Fibroblast of skin of back (primary cell): ENCODE data around the gene PGS1.
"Not testable (repeated sequence)": the region's sequence is repeated elsewhere in the genome, so short reads cannot be mapped to it uniquely, and the experiment has no call there.

ENCODE experiments used
- DNase-seq: peaks from one replicate; pipeline ENCODE4 v3.0.0-alpha.2; 2013

Gene PGS1

GRCh38 chr17:78450696-78451345, 72.4 kb downstream of the PGS1 start:
- peak; percentile 19 for DNase-seq

- DNase-seq: no peak
Observed at GRCh38 chr17:78451753-78452152, 73.3 kb downstream of the PGS1 start.

- DNase-seq: no peak
Observed at GRCh38 chr17:78454346-78454745, 75.9 kb downstream of the PGS1 start.

- no peak for DNase-seq
Observed at GRCh38 chr17:78458091-78458490, 79.6 kb downstream of the PGS1 start.

GRCh38 chr17:78458736-78459335, 80.4 kb downstream of the PGS1 start:
- DNase-seq: no peak

- no peak for DNase-seq
Observed at GRCh38 chr17:78459696-78460095, 81.2 kb downstream of the PGS1 start.

- no peak for DNase-seq
Observed at GRCh38 chr17:78460176-78460675, 81.8 kb downstream of the PGS1 start.

- DNase-seq: no peak
Observed at GRCh38 chr17:78460951-78461798, 82.7 kb downstream of the PGS1 start.

GRCh38 chr17:78461799-78462053, 83.3 kb downstream of the PGS1 start:
- no peak for DNase-seq

- DNase-seq: no peak
Observed at GRCh38 chr17:78462148-78462547, 83.7 kb downstream of the PGS1 start.

GRCh38 chr17:78466109-78466785, 87.8 kb downstream of the PGS1 start:
- not testable (repeated sequence) for DNase-seq

GRCh38 chr17:78466786-78467715, 88.6 kb downstream of the PGS1 start:
- no peak for DNase-seq

GRCh38 chr17:78468366-78468765, 89.9 kb downstream of the PGS1 start:
- no peak for DNase-seq

- no peak for DNase-seq
Observed at GRCh38 chr17:78469443-78469842, 91.0 kb downstream of the PGS1 start.

- no peak for DNase-seq
Observed at GRCh38 chr17:78471635-78472034, 93.2 kb downstream of the PGS1 start.

GRCh38 chr17:78472035-78472905, 93.8 kb downstream of the PGS1 start:
- no peak for DNase-seq

- DNase-seq: no peak
Observed at GRCh38 chr17:78473951-78474613, 95.6 kb downstream of the PGS1 start.
